BE2C (cell line): ENCODE data around the gene HES1.

Source experiments
- DNase-seq: peaks from one replicate; pipeline ENCODE4 v3.0.0-alpha.2; 2020
- H3K27me3 ChIP-seq: fragments of 250-450 bp; sonication (Bioruptor Pico); 2 replicates; pipeline ENCODE4 v1.5.1; 2020; ENCODE audit warnings: mild to moderate bottlenecking
- H3K36me3 ChIP-seq: fragments of 250-450 bp; sonication (Bioruptor Pico); 2 replicates; pipeline ENCODE4 v1.5.1; 2020; ENCODE audit warnings: mild to moderate bottlenecking
- H3K4me1 ChIP-seq: fragments of 250-450 bp; sonication (Bioruptor Pico); 2 replicates; pipeline ENCODE4 v1.5.1; 2020
- H3K4me3 ChIP-seq: 2 replicates; pipeline ENCODE4 v1.5.1; 2011; ENCODE audit warnings: low read depth, low read length
- H3K9me3 ChIP-seq: fragments of 250-450 bp; sonication (Bioruptor Pico); 2 replicates; pipeline ENCODE4 v1.5.1; 2020
- TF ChIP-seq, protein P1 (sequence below): IDR thresholded peaks from 2 replicates; pipeline ENCODE4 v1.5.1; 2012; ENCODE audit warnings: mild to moderate bottlenecking, low read depth, low read length

Gene HES1

DNA sequence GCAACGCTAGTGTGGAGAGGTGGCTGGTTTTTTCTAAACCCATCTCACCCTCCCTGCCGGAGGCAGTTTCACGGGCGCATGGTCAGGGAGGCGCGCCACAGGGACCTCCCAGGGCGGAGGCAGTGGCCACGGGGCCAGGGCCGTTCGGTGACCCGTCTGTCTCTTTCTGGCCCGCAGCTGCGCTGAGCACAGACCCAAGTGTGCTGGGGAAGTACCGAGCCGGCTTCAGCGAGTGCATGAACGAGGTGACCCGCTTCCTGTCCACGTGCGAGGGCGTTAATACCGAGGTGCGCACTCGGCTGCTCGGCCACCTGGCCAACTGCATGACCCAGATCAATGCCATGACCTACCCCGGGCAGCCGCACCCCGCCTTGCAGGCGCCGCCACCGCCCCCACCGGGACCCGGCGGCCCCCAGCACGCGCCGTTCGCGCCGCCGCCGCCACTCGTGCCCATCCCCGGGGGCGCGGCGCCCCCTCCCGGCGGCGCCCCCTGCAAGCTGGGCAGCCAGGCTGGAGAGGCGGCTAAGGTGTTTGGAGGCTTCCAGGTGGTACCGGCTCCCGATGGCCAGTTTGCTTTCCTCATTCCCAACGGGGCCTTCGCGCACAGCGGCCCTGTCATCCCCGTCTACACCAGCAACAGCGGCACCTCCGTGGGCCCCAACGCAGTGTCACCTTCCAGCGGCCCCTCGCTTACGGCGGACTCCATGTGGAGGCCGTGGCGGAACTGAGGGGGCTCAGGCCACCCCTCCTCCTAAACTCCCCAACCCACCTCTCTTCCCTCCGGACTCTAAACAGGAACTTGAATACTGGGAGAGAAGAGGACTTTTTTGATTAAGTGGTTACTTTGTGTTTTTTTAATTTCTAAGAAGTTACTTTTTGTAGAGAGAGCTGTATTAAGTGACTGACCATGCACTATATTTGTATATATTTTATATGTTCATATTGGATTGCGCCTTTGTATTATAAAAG, 1.8 kb downstream of the HES1 start:
- DNase-seq, result peak; percentile 68
- TF ChIP-seq, protein P1, sequence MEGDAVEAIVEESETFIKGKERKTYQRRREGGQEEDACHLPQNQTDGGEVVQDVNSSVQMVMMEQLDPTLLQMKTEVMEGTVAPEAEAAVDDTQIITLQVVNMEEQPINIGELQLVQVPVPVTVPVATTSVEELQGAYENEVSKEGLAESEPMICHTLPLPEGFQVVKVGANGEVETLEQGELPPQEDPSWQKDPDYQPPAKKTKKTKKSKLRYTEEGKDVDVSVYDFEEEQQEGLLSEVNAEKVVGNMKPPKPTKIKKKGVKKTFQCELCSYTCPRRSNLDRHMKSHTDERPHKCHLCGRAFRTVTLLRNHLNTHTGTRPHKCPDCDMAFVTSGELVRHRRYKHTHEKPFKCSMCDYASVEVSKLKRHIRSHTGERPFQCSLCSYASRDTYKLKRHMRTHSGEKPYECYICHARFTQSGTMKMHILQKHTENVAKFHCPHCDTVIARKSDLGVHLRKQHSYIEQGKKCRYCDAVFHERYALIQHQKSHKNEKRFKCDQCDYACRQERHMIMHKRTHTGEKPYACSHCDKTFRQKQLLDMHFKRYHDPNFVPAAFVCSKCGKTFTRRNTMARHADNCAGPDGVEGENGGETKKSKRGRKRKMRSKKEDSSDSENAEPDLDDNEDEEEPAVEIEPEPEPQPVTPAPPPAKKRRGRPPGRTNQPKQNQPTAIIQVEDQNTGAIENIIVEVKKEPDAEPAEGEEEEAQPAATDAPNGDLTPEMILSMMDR, result peak; percentile 49
- peaks cover 21% of the 10 kb centered on the region for H3K4me1 ChIP-seq
- H3K36me3 ChIP-seq, result no peaks in the 10 kb centered on the region
- H3K27me3 ChIP-seq, result no peaks in the 10 kb centered on the region
- peak overlapping the region; percentile 74 for H3K4me3 ChIP-seq
- no peaks in the 10 kb centered on the region for H3K9me3 ChIP-seq

DNA sequence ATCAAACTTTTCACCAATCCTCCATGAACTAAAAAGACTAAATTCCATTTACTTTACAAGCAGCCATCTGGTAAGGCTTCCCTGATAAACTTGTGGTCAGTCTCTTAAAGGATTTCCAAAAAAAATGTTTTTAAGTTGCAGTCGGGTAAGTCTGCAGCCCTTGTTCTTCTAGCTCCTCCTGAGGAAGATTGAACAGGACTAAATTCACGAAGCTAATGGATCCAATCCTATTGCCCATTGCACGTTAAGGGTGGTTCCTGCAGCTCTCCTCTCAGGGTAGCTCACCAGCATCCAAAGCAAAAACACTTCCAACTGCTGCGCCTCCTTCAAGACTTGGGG, 2.8 kb downstream of the HES1 start:
- TF ChIP-seq, protein P1, result 0 out of 2 replicates have a peak, but pooled peaks have one; percentile 1
- Histone ChIP-seq H3K4me1 (peaks cover 16% of the 10 kb centered on the region), H3K36me3 (no peaks in the 10 kb centered on the region), H3K9me3 (no peaks in the 10 kb centered on the region), H3K4me3 (peak overlapping the region; percentile 50), H3K27me3 (no peaks in the 10 kb centered on the region)
- DNase-seq, result no peak

DNA sequence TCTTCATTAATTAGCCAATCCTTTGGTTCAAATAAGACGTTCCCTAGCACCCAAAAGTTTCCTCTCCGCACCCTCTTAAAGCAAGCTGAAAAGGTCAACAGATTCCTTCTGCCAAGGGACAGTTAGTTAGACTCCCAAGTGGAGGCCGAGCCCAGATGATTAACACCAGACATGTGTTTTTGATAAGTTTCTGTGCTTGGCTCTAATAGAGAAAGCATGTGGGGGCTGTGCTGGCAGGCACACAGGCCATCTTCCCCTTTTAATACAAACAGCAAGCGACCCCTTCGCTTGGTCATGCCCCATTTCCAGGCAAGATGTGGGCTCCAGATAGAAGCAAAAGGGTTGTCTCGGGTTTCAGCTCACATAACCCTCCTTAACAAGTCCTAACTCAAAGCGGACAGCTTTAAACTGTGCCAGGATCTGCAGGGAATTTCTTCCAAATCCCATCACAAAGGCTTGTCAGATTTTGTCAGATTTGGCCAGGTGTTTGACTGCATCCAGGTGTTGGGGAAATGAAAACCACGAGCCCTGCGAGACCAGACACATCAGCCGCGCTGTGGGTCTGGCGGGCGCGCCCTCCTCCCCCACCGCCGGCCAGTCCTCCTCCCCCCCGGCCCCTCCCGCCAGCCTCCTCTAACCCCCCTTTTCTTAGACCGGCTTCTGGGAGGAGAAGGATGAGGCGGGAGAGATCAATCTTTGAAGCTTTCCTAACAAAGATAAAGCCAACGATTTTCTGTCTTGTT, 3.3 kb downstream of the HES1 start:
- peak; percentile 77 for DNase-seq
- Histone ChIP-seq H3K9me3 (no peaks in the 10 kb centered on the region), H3K27me3 (no peaks in the 10 kb centered on the region), H3K4me3 (peak overlapping the region; percentile 50), H3K36me3 (no peaks in the 10 kb centered on the region), H3K4me1 (peaks cover 16% of the 10 kb centered on the region)
- TF ChIP-seq, protein P1, result no peak

DNA sequence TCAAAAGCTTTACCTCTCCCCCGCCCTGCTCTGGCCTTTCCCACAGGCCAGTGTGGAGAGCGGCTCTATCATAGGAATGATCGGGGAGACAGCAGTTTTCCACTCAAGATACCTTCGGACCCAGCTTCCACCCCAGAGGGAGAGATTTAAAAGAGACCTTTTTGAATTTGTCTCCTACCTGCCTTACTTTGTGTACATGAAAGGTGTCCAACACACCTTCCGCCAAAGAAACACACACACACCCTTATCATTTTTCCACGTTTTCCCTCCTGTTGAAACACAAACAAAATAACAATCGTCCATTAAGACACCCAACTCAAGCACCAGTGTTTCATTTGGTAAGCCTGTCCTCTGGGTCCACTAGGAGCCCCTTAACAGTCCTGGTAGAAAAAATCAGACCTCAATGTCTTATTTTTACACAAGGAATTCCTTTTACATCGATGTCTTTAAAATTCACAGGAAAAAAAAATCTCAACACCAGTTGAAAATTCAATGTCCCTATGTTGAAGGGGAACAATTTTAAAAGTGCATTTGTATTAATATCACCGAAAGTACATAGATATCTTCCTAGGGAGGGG, 4.0 kb downstream of the HES1 start:
- H3K4me1 ChIP-seq, result peaks cover 16% of the 10 kb centered on the region

DNA sequence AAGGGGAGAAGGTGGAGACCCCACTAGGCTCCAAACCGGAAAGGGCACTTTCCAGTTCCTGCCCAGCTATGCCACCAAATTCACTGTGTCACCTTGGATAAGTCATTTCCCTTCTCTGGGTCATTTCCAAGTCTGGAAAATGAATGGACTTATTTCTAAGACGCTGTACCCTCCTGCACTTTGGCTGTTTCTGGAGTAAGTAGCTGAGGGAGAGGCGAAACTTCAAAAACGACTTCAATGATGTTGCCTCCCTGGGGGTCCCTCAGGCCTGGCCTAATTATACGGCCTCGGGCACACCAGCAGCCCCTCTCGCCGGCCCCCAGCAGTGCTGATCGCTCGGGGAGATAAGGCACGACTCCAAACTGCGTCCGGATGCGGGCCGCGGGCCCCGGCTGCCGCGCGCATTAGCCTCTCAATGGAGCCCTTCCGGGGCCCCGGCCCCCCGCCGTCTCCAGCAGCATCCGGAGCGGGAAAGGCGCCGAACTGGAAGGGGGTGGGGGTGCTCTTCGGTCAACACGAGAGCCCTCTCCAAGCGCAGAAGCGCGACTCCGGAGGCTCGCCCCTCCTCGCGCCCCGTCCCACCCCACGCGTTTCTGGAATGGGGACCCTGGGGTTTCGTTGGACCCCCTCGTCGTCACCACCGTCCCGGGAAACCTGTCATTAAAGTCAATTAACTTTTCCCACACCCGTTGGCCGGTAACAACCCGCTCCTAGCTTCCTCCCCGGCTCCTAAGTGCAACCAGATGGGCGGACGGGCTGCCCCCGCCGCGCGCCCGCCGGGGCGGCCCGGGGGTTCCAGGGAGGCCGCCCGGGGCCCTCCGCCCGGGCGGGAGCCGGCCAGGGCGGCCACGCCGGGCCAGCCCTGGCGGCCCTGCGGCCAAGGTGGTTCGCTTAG, 4.8 kb downstream of the HES1 start:
- peak; percentile 67 for DNase-seq

More for the DNA sequence above, 4.0 kb downstream of the HES1 start:
- Histone ChIP-seq H3K4me3 (peak overlapping the region; percentile 50), H3K27me3 (no peaks in the 10 kb centered on the region), H3K9me3 (no peaks in the 10 kb centered on the region), H3K36me3 (no peaks in the 10 kb centered on the region)
- TF ChIP-seq, protein P1, result no peak
- DNase-seq, result no peak

More for the DNA sequence above, 4.8 kb downstream of the HES1 start:
- Histone ChIP-seq H3K27me3 (no peaks in the 10 kb centered on the region), H3K9me3 (no peaks in the 10 kb centered on the region), H3K36me3 (no peaks in the 10 kb centered on the region), H3K4me3 (peak overlapping the region; percentile 50), H3K4me1 (peaks cover 16% of the 10 kb centered on the region)
- TF ChIP-seq, protein P1, result no peak
